IMR-90 (cell line): ENCODE results near the gene ATMIN. TPM values are rescaled to one million over a fixed set of nuclear protein-coding genes. Genes with fewer than 3 reads are reported as not detected.
A peak's percentile ranks its signal among the peaks of the same experiment; 100 is the strongest.

Source experiments
- ATAC-seq: fragments of 200-7000 bp; cut with Tn5 transposase; 2 replicates; pipeline ENCODE4 v1.9.1; 2020; ENCODE audit warnings: low read depth, mild to moderate bottlenecking, moderate library complexity
- BruUV-seq: library from RNA; stranded (reverse); fragments of 400-500 nt; replicated peaks from 2 replicates; lab custom pipeline; 2021; lab: Mats Ljungman, UMichigan
- CTCF ChIA-PET: fragments of 300-600 bp; formaldehyde crosslinking; extraction: SDS; loops from one replicate; lab custom pipeline; 2021; ENCODE audit warnings: antibody characterized with exemption; lab: Yijun Ruan, JAX
- POLR2A ChIA-PET: fragments of 300-600 bp; sonication (Branson Sonifier 250); formaldehyde crosslinking; loops from one replicate; lab custom pipeline; 2022; ENCODE audit warnings: antibody characterized with exemption; ENCODE audit not compliant: unreplicated experiment; lab: Charles Lee
- DNase-seq: peaks from one replicate; pipeline ENCODE4 v3.0.0; 2013
- H2AFZ ChIP-seq: replicated peaks from 2 replicates; pipeline ENCODE3; 2013; ENCODE audit warnings: low read length, mild to moderate bottlenecking; ENCODE audit not compliant: poor library complexity
- H2AK5ac ChIP-seq: 2 replicates; pipeline ENCODE4 v1.6.1; 2013; ENCODE audit warnings: low read depth, low read length, inconsistent platforms
- H2AK9ac ChIP-seq: replicated peaks from 2 replicates; pipeline ENCODE3; 2013; ENCODE audit warnings: mild to moderate bottlenecking, low read depth, low read length, moderate library complexity; ENCODE audit not compliant: poor library complexity
- H2BK120ac ChIP-seq: 2 replicates; pipeline ENCODE4 v1.6.1; 2013; ENCODE audit warnings: low read depth, low read length, inconsistent platforms
- H2BK15ac ChIP-seq: 3 replicates; pipeline ENCODE4 v1.6.1; 2013; ENCODE audit warnings: low read depth, low read length, inconsistent platforms
- H2BK20ac ChIP-seq: 2 replicates; pipeline ENCODE4 v1.6.1; 2013; ENCODE audit warnings: low read depth, mild to moderate bottlenecking, inconsistent platforms, low read length, moderate library complexity
- H2BK5ac ChIP-seq: 2 replicates; pipeline ENCODE4 v1.6.1; 2013; ENCODE audit warnings: mild to moderate bottlenecking, low read depth, low read length, inconsistent platforms; ENCODE audit not compliant: poor library complexity, severe bottlenecking
- H3K14ac ChIP-seq: replicated peaks from 2 replicates; pipeline ENCODE4 v1.6.1; 2013; ENCODE audit warnings: low read depth, low read length, inconsistent platforms
- H3K18ac ChIP-seq: 2 replicates; pipeline ENCODE4 v1.6.1; 2013; ENCODE audit warnings: low read depth, low read length, control low read depth
- H3K23ac ChIP-seq: 2 replicates; pipeline ENCODE4 v1.6.1; 2013; ENCODE audit warnings: low read depth, low read length, inconsistent platforms
- H3K27ac ChIP-seq: 2 replicates; pipeline ENCODE4 v1.5.1; 2013; ENCODE audit warnings: mild to moderate bottlenecking, control low read depth, low read length; ENCODE audit not compliant: insufficient read depth
- H3K27me3 ChIP-seq: 2 replicates; pipeline ENCODE4 v1.6.1; 2013; ENCODE audit warnings: low read length; ENCODE audit not compliant: control insufficient read depth, insufficient read depth
- H3K36me3 ChIP-seq: 2 replicates; pipeline ENCODE4 v1.6.1; 2013; ENCODE audit warnings: low read length, mixed read lengths; ENCODE audit not compliant: control insufficient read depth, insufficient read depth
- H3K4ac ChIP-seq: 2 replicates; pipeline ENCODE4 v1.6.1; 2013; ENCODE audit warnings: low read depth, low read length, inconsistent platforms
- H3K4me1 ChIP-seq: 2 replicates; pipeline ENCODE4 v1.6.1; 2013; ENCODE audit warnings: low read length, mixed read lengths; ENCODE audit not compliant: control insufficient read depth, insufficient read depth
- H3K4me2 ChIP-seq: 2 replicates; pipeline ENCODE4 v1.6.1; 2013; ENCODE audit warnings: low read depth, mild to moderate bottlenecking, control low read depth, low read length, moderate library complexity
- H3K4me3 ChIP-seq: 2 replicates; pipeline ENCODE4 v1.5.1; 2013; ENCODE audit warnings: low read depth, mild to moderate bottlenecking, control low read depth, low read length, moderate library complexity; ENCODE audit not compliant: insufficient read depth
- H3K56ac ChIP-seq: 2 replicates; pipeline ENCODE4 v1.6.1; 2013; ENCODE audit warnings: low read length, inconsistent platforms; ENCODE audit not compliant: insufficient read depth; ENCODE audit errors: extremely low read depth
- H3K79me1 ChIP-seq, 2 experiments: 2 replicates each; pipeline ENCODE4 v1.6.1; 2013; ENCODE audit warnings: low read length in 2 of 2, inconsistent platforms in 1 of 2, low read depth in 1 of 2
- H3K9ac ChIP-seq: 2 replicates; pipeline ENCODE4 v1.6.1; 2013; ENCODE audit warnings: low read depth, low read length, control low read depth
- H3K9me1 ChIP-seq: 2 replicates; pipeline ENCODE4 v1.6.1; 2013; ENCODE audit warnings: low read length, inconsistent platforms; ENCODE audit not compliant: insufficient read depth
- H3K9me3 ChIP-seq: 2 replicates; pipeline ENCODE4 v1.6.1; 2013; ENCODE audit warnings: low read length; ENCODE audit not compliant: control insufficient read depth, insufficient read depth
- H4K20me1 ChIP-seq: 2 replicates; pipeline ENCODE4 v1.6.1; 2013; ENCODE audit warnings: low read length, inconsistent platforms; ENCODE audit not compliant: insufficient read depth
- H4K5ac ChIP-seq: 2 replicates; pipeline ENCODE4 v1.6.1; 2013; ENCODE audit warnings: mild to moderate bottlenecking, low read depth, low read length, control low read depth
- H4K8ac ChIP-seq, 2 experiments: 2 replicates each; pipeline ENCODE4 v1.6.1; 2013; ENCODE audit warnings: low read depth in 2 of 2, low read length in 2 of 2, control low read depth in 1 of 2, inconsistent platforms in 1 of 2
- H4K91ac ChIP-seq: 2 replicates; pipeline ENCODE4 v1.6.1; 2013; ENCODE audit warnings: low read depth, low read length, inconsistent platforms; ENCODE audit not compliant: insufficient read depth
- SMC3 ChIP-seq: fragments of 150-350 bp; IDR thresholded peaks from 2 replicates; pipeline ENCODE4 v1.6.1; 2016; ENCODE audit warnings: low read depth, mild to moderate bottlenecking, antibody characterized with exemption, low read length, moderate library complexity
- whole genome bisulfite sequencing, 2 experiments: methylation state at CpG; one replicate each; pipeline versions ENCODE4 v1.1.5 to v1.1.7; 2013; ENCODE audit warnings: missing lambda C conversion rate in 2 of 2; ENCODE audit not compliant: insufficient read length in 1 of 2; ENCODE audit errors: extremely low coverage in 2 of 2; 5-methylcytosine and 5-hydroxymethylcytosine counted together
- dilution Hi-C: fragments of 300-500 bp; cut with HindIII; formaldehyde crosslinking; loops from one replicate; pipeline ENCODE4 v1.14.3; 2018; ENCODE audit warnings: low sequenced_read_pairs; ENCODE audit not compliant: unreplicated experiment
- in situ Hi-C: fragments of 300-500 bp; cut with MboI; formaldehyde crosslinking; loops from 3 replicates; pipeline ENCODE4 v1.14.3; 2019; ENCODE audit warnings: low sequenced_read_pairs, inconsistent platforms, mixed read lengths
- intact Hi-C: fragments of 100-400 bp; cut with micrococcal nuclease; formaldehyde crosslinking; loops from 2 replicates; pipeline ENCODE4 v1.10.0; 2022
- polyA plus RNA-seq, 3 experiments: library from polyadenylated mRNA; depleted of rRNA; stranded (reverse); fragments of >200 nt; gene quantifications; 2 replicates each; pipeline ENCODE4 v1.2.3, GENCODE V29; 2012; ENCODE audit warnings: low replicate concordance in 1 of 3
- total RNA-seq: library from RNA; depleted of rRNA; stranded (reverse); fragments of >200 nt; gene quantifications from 2 replicates; pipeline ENCODE4 v1.2.3, GENCODE V29; 2012

ATMIN gene
- total and polyA plus RNA-seq, 2 of the 4 experiments (the other 2 are of a cell fraction), result 15.8 to 45.9 TPM

- intact Hi-C loops (loop anchor here (5.0 to 10.0 kb wide), 3 partner anchors 58 to 921 kb away; partner anchors contain the start of genes ATMIN and GAN), in situ Hi-C loops (no loop called here), dilution Hi-C loops (no loop called here)
- Histone ChIP-seq H3K27me3 (no peaks in the 10 kb centered on the region), H2BK120ac (no peak overlapping the region), H3K4ac (no peak overlapping the region), H4K20me1 (no peaks in the 10 kb centered on the region), H2BK5ac (no peak overlapping the region), H3K9me1 (no peaks in the 10 kb centered on the region), H4K8ac (no peak overlapping the region; a peak in 1 of 4 replicates), H2BK20ac (no peak overlapping the region), H3K27ac (peak overlapping the region; percentile 42; the same call in 1 of the 2 replicates), H4K91ac (no peak overlapping the region), H3K56ac (no peak overlapping the region), H2AK5ac (no peak overlapping the region), H3K18ac (no peak overlapping the region), H3K79me1 (peaks cover 6 to 30% of the 10 kb centered on the region in 2 experiments; a peak in 3 of 4 replicates), H3K4me2 (peak overlapping the region; percentile 70), H3K9ac (peak overlapping the region; percentile 63), H2BK15ac (no peak overlapping the region), H3K23ac (no peak overlapping the region), H3K9me3 (no peaks in the 10 kb centered on the region), H3K4me1 (0 out of 2 replicates have a peak, but pooled peaks cover 2% of the 10 kb centered on the region), H2AK9ac (peak overlapping the region; percentile 79), H3K36me3 (no peaks in the 10 kb centered on the region), H3K14ac (no peak overlapping the region), H2AFZ (peak overlapping the region; percentile 96), H4K5ac (no peak overlapping the region), H3K4me3 (peak overlapping the region; percentile 73)
- ATAC-seq (no peak), DNase-seq (no peak)
- POLR2A ChIA-PET, result no interaction called here
- BruUV-seq, result no TSS peak
- CTCF ChIA-PET, result no interaction called here
- 0% methylated on average over 14 of the region's 22 CpGs; no CpG with 5 or more reads in 1 of the 2 experiments for WGBS, 2 experiments
- TF ChIP-seq SMC3, result no peak
Observed at GRCh38 chr16:81095653-81095952, 60.0 kb downstream of the ATMIN start.
